C4-2B (cell line): ENCODE measurements around the gene AP3M1.

Experiments used
- H3K27ac ChIP-seq: fragments of 450-650 bp; 2 replicates; pipeline ENCODE4 v1.5.1; 2017
- CTCF ChIP-seq: fragments of 450-650 bp; conservative IDR thresholded peaks from 2 replicates; pipeline ENCODE4 v1.5.1; 2017; ENCODE audit warnings: mild to moderate bottlenecking
- ZFX ChIP-seq: fragments of 450-650 bp; IDR thresholded peaks from 2 replicates; pipeline ENCODE4 v1.6.1; 2017

Gene AP3M1

GRCh38 chr10:74186678-74187077 is 36.0 kb upstream of the AP3M1 start:
- no peak for TF ChIP-seq CTCF
- no peak for TF ChIP-seq ZFX
- no peak overlapping the region for H3K27ac ChIP-seq

- no peak overlapping the region for H3K27ac ChIP-seq
- TF ChIP-seq ZFX (no peak), CTCF (no peak)
Measured at GRCh38 chr10:74179111-74179710, 28.6 kb upstream of the AP3M1 start.

DNA sequence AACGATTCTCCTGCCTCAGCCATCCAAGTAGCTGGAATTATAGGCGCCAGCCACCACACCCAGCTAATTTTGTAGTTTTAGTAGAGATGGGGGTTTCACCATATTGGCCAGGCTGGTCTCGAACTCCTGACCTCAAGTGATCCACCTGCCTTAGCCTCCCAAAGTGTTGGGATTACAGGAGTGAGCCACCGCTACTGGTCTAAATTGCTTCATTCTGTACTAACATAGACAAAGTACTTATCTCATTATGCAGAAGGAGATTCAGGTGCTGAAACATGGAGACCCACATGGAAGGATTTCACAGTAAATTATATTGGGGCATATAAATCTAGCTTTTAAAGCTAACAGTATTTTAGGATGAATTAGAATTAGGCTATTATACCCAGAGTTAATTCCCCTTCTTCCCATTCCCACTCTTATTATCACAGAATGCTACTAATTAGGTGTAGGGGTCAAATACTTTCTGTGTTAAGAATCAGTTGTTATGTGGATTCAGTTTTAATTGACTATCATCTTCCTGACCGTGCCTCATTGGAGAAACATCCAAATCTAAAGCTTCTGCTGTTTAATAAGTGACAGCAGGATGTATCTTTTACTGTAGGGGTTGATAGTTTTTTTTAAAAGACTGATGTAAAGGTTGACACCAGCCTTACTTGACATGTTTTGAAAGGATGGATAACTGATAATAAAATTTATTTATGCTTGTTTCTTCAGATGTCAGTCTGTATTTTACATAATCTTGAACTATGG is 27.6 kb upstream of the AP3M1 start:
- no peak for TF ChIP-seq ZFX
- no peak for TF ChIP-seq CTCF
- no peak overlapping the region for H3K27ac ChIP-seq

DNA sequence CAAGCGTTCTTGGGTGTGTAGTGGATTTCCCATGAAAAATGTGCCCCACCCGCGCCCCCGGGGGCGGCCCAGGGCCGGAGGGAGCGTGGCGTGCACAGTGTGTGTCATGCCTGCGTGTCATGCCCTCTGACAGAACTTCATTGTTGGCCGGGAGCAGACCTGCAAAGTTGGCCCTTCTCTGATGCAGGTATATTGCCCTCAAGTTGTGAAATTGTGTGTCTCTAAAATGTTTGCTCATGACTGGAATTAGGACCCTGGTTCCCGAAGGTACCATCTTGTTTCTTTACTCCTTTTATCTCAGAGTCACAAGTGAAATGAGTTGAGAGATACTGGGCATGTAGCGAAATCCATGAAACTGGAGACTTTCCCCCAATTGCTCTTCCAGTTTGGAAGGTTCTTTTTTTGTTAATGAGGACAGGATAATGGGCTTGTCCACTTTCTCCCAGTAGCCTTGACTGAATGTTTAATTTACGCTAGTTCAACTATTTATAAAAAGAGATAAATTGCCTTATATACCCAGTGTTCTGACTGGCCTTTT is 26.6 kb upstream of the AP3M1 start:
- peak overlapping the region; percentile 96 for H3K27ac ChIP-seq
- TF ChIP-seq CTCF (no peak), ZFX (no peak)

DNA sequence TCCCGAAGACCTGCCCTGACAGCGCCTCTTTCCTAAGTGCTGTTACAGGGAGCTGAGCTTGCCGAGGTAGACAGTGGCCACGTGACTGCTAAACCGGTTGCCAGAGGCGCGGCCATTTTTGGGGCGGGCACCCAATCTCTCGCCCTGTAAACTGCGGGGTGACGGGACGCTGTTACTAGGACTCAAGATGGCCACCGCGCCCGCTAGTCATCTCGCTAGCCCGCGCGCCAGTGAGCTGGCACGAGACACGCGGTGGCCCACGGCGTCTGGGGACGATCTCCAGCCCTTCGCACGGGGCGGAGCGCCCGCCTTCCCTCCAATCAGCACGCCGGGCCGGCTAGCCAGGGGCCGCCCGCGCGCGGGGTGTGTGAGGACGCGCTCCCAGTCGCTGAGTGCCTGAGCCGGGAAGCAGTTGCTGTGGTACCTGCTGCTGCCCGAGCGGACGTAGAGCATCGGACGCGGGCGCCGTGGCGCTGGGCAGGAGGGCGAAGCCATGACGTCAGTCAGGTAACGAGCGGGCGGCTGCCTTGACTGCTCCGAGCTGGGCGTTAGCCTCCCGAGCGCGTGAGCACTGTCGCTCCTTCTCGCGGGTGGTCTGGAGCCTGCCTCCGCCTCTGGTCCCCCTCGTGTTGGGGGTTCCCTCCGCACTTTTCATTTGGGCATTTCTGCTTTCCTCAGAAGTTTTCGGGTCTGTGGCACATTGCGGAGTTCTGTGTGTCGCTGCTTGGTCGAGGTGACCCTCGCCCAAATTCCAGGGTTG is 25.9 kb upstream of the AP3M1 start:
- H3K27ac ChIP-seq, result peak overlapping the region; percentile 96
- no peak for TF ChIP-seq CTCF
- TF ChIP-seq ZFX, result no peak

GRCh38 chr10:74175510-74176379 is 25.1 kb upstream of the AP3M1 start:
- TF ChIP-seq ZFX (no peak), CTCF (no peak)
- peak overlapping the region; percentile 96 for H3K27ac ChIP-seq
